GM12872 (cell line): ENCODE measurements around the gene FIS1.

Experiments
- CTCF ChIP-seq: IDR thresholded peaks from 3 replicates; pipeline ENCODE4 v1.5.1; 2011; ENCODE audit warnings: low read depth, mild to moderate bottlenecking, low read length, moderate library complexity; ENCODE audit not compliant: insufficient read depth

FIS1 gene

GRCh38 chr7:101237206-101238067, 7.4 kb downstream of the FIS1 start, which contains the start of gene CLDN15:
Gene CLDN15 (minus strand): TSS chr7:101237802. CDS start chr7:101237581, 221 bp downstream.
- no peak for TF ChIP-seq CTCF

GRCh38 chr7:101236292-101236835, 8.5 kb downstream of the FIS1 start:
- no peak for TF ChIP-seq CTCF

- no peak for TF ChIP-seq CTCF
These were observed 9.4 kb downstream of the FIS1 start for GRCh38 chr7:101235522-101235921.

DNA sequence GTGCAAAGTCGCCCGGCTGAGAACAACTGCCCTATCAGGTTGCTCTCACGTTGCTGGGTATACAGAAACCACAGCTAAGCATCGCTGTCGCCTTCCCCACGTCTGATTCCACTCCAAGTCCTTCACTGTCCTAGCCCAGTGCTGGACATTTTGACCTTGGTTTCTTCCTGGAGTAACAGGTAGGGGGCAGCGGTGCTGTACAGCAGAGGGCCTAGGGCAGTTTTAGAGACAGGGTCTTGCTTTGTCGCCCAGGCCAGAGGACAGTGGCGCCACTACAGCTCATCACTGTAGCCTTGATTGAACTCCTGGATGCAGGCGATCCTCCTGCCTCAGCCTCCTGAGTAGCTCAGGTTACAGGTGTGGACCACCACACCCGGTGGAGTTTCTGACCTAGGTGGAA, 9.8 kb downstream of the FIS1 start:
- TF ChIP-seq CTCF: peak; percentile 48

GRCh38 chr7:101234636-101235035, 10.2 kb downstream of the FIS1 start:
- TF ChIP-seq CTCF: no peak

- no peak for TF ChIP-seq CTCF
These were observed 10.9 kb downstream of the FIS1 start for GRCh38 chr7:101233907-101234547.

- TF ChIP-seq CTCF: no peak
These were observed 12.6 kb downstream of the FIS1 start for GRCh38 chr7:101232141-101232850.
